ENCODE measurements around the gene CEP192.
"Not testable (repeated sequence)": the region's sequence is repeated elsewhere in the genome, so short reads cannot be mapped to it uniquely, and the experiment has no call there.

Gene CEP192

GRCh38 chr18:13036622-13037320 lies 45.6 kb downstream of the CEP192 start:
- no peak for DNase-seq

GRCh38 chr18:13039806-13040205 lies 48.6 kb downstream of the CEP192 start:
- DNase-seq: no peak

GRCh38 chr18:13043066-13043465 lies 51.9 kb downstream of the CEP192 start:
- DNase-seq: no peak

- no peak for DNase-seq
Observed at GRCh38 chr18:13048061-13048595, 57.0 kb downstream of the CEP192 start.

GRCh38 chr18:13051159-13051558 lies 60.0 kb downstream of the CEP192 start:
- DNase-seq: no peak

GRCh38 chr18:13051950-13052349 lies 60.8 kb downstream of the CEP192 start:
- DNase-seq: no peak

GRCh38 chr18:13054336-13054735 lies 63.2 kb downstream of the CEP192 start:
- no peak for DNase-seq

- no peak for DNase-seq
Observed at GRCh38 chr18:13061630-13062189, 70.5 kb downstream of the CEP192 start.

GRCh38 chr18:13067124-13067523 lies 76.0 kb downstream of the CEP192 start:
- no peak for DNase-seq

GRCh38 chr18:13067966-13068365 lies 76.8 kb downstream of the CEP192 start:
- no peak for DNase-seq

GRCh38 chr18:13070460-13070859 lies 79.3 kb downstream of the CEP192 start:
- DNase-seq: no peak

- DNase-seq: no peak
Observed at GRCh38 chr18:13076886-13077285, 85.7 kb downstream of the CEP192 start.

- no peak for DNase-seq
Observed at GRCh38 chr18:13077473-13077872, 86.3 kb downstream of the CEP192 start.

GRCh38 chr18:13078065-13078464 lies 86.9 kb downstream of the CEP192 start:
- not testable (repeated sequence) for DNase-seq

GRCh38 chr18:13086906-13087305 lies 95.7 kb downstream of the CEP192 start:
- DNase-seq: no peak

GRCh38 chr18:13095466-13095865 lies 104.3 kb downstream of the CEP192 start:
- no peak for DNase-seq

GRCh38 chr18:13096232-13096631 lies 105.1 kb downstream of the CEP192 start:
- no peak for DNase-seq

- DNase-seq: no peak
Observed at GRCh38 chr18:13096719-13097118, 105.6 kb downstream of the CEP192 start.

- not testable (repeated sequence) for DNase-seq
Observed at GRCh38 chr18:13098104-13098503, 106.9 kb downstream of the CEP192 start.

GRCh38 chr18:13099113-13099512 lies 108.0 kb downstream of the CEP192 start:
- no peak for DNase-seq

- no peak for DNase-seq
Observed at GRCh38 chr18:13100942-13101658, 109.9 kb downstream of the CEP192 start.

- no peak for DNase-seq
Observed at GRCh38 chr18:13101659-13102197, 110.6 kb downstream of the CEP192 start.

- DNase-seq: no peak
Observed at GRCh38 chr18:13103366-13103765, 112.2 kb downstream of the CEP192 start.

- no peak for DNase-seq
Observed at GRCh38 chr18:13105059-13105458, 113.9 kb downstream of the CEP192 start.
